ENCODE data around the gene PRELID2.
"Not testable (repeated sequence)": the region's sequence is repeated elsewhere in the genome, so short reads cannot be mapped to it uniquely, and the experiment has no call there.

The PRELID2 gene

GRCh38 chr5:145738227-145738626, 96.9 kb downstream of the PRELID2 start:
- no peak for DNase-seq

GRCh38 chr5:145737578-145737977, 97.6 kb downstream of the PRELID2 start:
- DNase-seq, result no peak

- DNase-seq, result not testable (repeated sequence)
Measured at GRCh38 chr5:145729956-145730355, 105.2 kb downstream of the PRELID2 start.

- no peak for DNase-seq
Measured at GRCh38 chr5:145723516-145723915, 111.6 kb downstream of the PRELID2 start.

GRCh38 chr5:145718956-145719355, 116.2 kb downstream of the PRELID2 start:
- no peak for DNase-seq

GRCh38 chr5:145715412-145715811, 119.7 kb downstream of the PRELID2 start:
- no peak for DNase-seq

- DNase-seq, result no peak
Measured at GRCh38 chr5:145712245-145712644, 122.9 kb downstream of the PRELID2 start.

GRCh38 chr5:145711417-145711816, 123.7 kb downstream of the PRELID2 start:
- DNase-seq, result no peak

Measured in C1 segment of cervical spinal cord (tissue), 14 donors.